ENCODE data around the gene ECHS1.

- TF ChIP-seq, protein P1, sequence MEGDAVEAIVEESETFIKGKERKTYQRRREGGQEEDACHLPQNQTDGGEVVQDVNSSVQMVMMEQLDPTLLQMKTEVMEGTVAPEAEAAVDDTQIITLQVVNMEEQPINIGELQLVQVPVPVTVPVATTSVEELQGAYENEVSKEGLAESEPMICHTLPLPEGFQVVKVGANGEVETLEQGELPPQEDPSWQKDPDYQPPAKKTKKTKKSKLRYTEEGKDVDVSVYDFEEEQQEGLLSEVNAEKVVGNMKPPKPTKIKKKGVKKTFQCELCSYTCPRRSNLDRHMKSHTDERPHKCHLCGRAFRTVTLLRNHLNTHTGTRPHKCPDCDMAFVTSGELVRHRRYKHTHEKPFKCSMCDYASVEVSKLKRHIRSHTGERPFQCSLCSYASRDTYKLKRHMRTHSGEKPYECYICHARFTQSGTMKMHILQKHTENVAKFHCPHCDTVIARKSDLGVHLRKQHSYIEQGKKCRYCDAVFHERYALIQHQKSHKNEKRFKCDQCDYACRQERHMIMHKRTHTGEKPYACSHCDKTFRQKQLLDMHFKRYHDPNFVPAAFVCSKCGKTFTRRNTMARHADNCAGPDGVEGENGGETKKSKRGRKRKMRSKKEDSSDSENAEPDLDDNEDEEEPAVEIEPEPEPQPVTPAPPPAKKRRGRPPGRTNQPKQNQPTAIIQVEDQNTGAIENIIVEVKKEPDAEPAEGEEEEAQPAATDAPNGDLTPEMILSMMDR (IDR thresholded peaks at IDR 0.05): no peak
- TF ChIP-seq POLR2A (IDR thresholded peaks at IDR 0.05) (no peak), POLR2AphosphoS5 (IDR thresholded peaks at IDR 0.05) (no peak)
These were observed 47.5 kb downstream of the ECHS1 start for GRCh38 chr10:133325440-133326222.

Measured in suprapubic skin (tissue), 4 donors.